NCI-H1417 treated with DMSO at 0.1 percent for 48 hours (cell line): Measurements from ENCODE around the gene RGS12.

ENCODE experiments used
- DNase-seq: peaks from one replicate; lab custom pipeline; 2025; lab: John Stamatoyannopoulos, UW

The RGS12 gene

GRCh38 chr4:3276986-3277385 is 15.8 kb upstream of the RGS12 start:
- no peak for DNase-seq

GRCh38 chr4:3280466-3280865 is 12.4 kb upstream of the RGS12 start:
- no peak for DNase-seq

GRCh38 chr4:3283483-3283882 is 9.3 kb upstream of the RGS12 start:
- no peak for DNase-seq

GRCh38 chr4:3283916-3284315 is 8.9 kb upstream of the RGS12 start:
- DNase-seq = no peak

- no peak for DNase-seq
Measured at GRCh38 chr4:3284734-3285557, 7.9 kb upstream of the RGS12 start.

- DNase-seq = no peak
Measured at GRCh38 chr4:3285558-3286334, 7.1 kb upstream of the RGS12 start.

- no peak for DNase-seq
Measured at GRCh38 chr4:3286335-3287175, 6.3 kb upstream of the RGS12 start.

- no peak for DNase-seq
Measured at GRCh38 chr4:3287271-3287971, 5.4 kb upstream of the RGS12 start.

GRCh38 chr4:3287972-3288570 is 4.8 kb upstream of the RGS12 start:
- no peak for DNase-seq

GRCh38 chr4:3288571-3289094 is 4.2 kb upstream of the RGS12 start:
- no peak for DNase-seq

- DNase-seq = no peak
Measured at GRCh38 chr4:3290476-3290875, 2.3 kb upstream of the RGS12 start.

GRCh38 chr4:3290889-3291321 is 1.9 kb upstream of the RGS12 start:
- no peak for DNase-seq

GRCh38 chr4:3291411-3291968 is 1.3 kb upstream of the RGS12 start:
- DNase-seq = no peak

- DNase-seq = no peak
Measured at GRCh38 chr4:3291969-3292570, 751 bp upstream of the RGS12 start.

- no peak for DNase-seq
Measured at GRCh38 chr4:3293401-3294391, 875 bp downstream of the RGS12 start.

- no peak for DNase-seq
Measured at GRCh38 chr4:3294401-3295241, 1.8 kb downstream of the RGS12 start.

- DNase-seq = no peak
Measured at GRCh38 chr4:3295837-3296624, 3.2 kb downstream of the RGS12 start.
